HUDEP-2 (cell line): ENCODE data around the gene CHML.

Source experiments
- DNase-seq, 76 experiments: peaks; one replicate each; lab custom pipeline; 2025; ENCODE audit not compliant: unreplicated experiment in 76 of 76; lab: John Stamatoyannopoulos, UW

The CHML gene

GRCh38 chr1:241593186-241593585 is 47.0 kb downstream of the CHML start:
- no peak for DNase-seq

- DNase-seq = no peak
Measured at GRCh38 chr1:241592273-241592958, 47.8 kb downstream of the CHML start.

- no peak for DNase-seq
Measured at GRCh38 chr1:241591736-241592135, 48.4 kb downstream of the CHML start.

- no peak for DNase-seq
Measured at GRCh38 chr1:241591317-241591716, 48.9 kb downstream of the CHML start.

GRCh38 chr1:241590719-241591118 is 49.5 kb downstream of the CHML start:
- DNase-seq = no peak
